GM12872 (cell line): Measurements from ENCODE around the gene KLC3.

Experiments
- CTCF ChIP-seq: IDR thresholded peaks from 3 replicates; pipeline ENCODE4 v1.5.1; 2011; ENCODE audit warnings: low read depth, mild to moderate bottlenecking, low read length, moderate library complexity; ENCODE audit not compliant: insufficient read depth

The KLC3 gene

GRCh38 chr19:45346449-45346848, 5.9 kb downstream of the KLC3 start:
- no peak for TF ChIP-seq CTCF

GRCh38 chr19:45347570-45348366, 7.2 kb downstream of the KLC3 start:
- TF ChIP-seq CTCF: no peak

GRCh38 chr19:45348367-45349125, 8.0 kb downstream of the KLC3 start:
- no peak for TF ChIP-seq CTCF

GRCh38 chr19:45349126-45349415, 8.5 kb downstream of the KLC3 start:
- TF ChIP-seq CTCF: no peak

GRCh38 chr19:45349430-45349941, 8.9 kb downstream of the KLC3 start:
- no peak for TF ChIP-seq CTCF

- no peak for TF ChIP-seq CTCF
These were observed 10.0 kb downstream of the KLC3 start for GRCh38 chr19:45350477-45351058.

GRCh38 chr19:45351401-45351952, 10.9 kb downstream of the KLC3 start:
- no peak for TF ChIP-seq CTCF
